Posterior vena cava (tissue), 2 donors: ENCODE data around the gene NAALADL2. TPM values are rescaled to one million over a fixed set of nuclear protein-coding genes. Genes with fewer than 3 reads are reported as not detected.

Source experiments
- DNase-seq: peaks from one replicate; pipeline ENCODE4 v3.0.0-alpha.2; 2020; ENCODE audit warnings: low spot score
- intact Hi-C, 2 donors: fragments of 100-400 bp; cut with DNase I; formaldehyde crosslinking; loops; one replicate each; pipeline versions ENCODE4 v1.14.1 to v1.14.2; 2022 to 2023
- total RNA-seq, 2 donors: library from RNA; stranded (reverse); fragmentation: NEBNext Ultra II Directional; extraction: Animal tissue kit (Norgen Biotek cat#: 25700); gene quantifications; one replicate each; pipeline ENCODE4 v1.2.1, GENCODE V29; 2021
- donor health status: DM: yes; HTN: yes; CAD: no.
- donor health status: DM: yes; HTN: yes; CAD: no.

NAALADL2 gene
- total RNA-seq, 2 donors from 2014 or later = 12.3 to 18.2 TPM

DNA sequence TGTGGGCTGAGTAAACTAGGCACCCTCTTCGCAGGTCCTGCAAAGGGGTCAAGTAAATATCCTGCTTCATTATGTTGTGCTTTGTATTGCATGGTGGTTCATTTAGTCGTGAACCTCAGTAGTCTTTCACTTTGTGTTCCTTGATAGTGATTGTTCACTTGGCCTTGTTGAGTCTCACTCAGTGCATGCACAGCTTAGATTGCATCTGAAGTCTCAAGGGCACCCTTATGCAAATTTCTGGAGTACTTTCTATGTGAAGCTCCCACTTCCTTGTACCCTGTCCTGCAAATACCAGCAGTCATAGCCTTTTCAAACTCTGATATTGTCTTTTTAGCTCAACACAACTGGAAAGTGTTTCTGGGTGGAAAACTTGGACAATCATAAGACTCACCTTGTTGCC, 519.2 kb downstream of the NAALADL2 start:
- no peak for DNase-seq
- intact Hi-C loops = no loop called here

DNA sequence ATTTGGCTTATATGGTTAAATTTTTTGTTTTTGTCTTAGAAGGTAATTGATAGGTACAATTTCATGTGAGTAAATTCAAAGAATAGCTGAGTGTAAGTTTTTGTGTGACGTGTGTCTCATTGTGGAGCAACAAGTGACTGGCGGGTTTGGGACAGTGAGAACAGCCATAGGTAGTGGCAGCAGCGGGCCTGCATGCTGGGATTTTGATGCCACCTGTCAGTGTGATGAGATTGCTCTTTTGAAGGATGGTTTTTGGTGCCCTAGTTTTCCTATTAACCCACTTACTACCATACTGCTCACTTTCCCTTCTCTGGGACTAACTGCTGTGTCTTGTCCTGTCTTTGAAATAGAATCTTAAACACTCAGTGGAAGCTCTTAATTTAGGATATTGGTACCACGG, 522.6 kb downstream of the NAALADL2 start:
- DNase-seq = peak; percentile 35
- intact Hi-C loops = no loop called here

DNA sequence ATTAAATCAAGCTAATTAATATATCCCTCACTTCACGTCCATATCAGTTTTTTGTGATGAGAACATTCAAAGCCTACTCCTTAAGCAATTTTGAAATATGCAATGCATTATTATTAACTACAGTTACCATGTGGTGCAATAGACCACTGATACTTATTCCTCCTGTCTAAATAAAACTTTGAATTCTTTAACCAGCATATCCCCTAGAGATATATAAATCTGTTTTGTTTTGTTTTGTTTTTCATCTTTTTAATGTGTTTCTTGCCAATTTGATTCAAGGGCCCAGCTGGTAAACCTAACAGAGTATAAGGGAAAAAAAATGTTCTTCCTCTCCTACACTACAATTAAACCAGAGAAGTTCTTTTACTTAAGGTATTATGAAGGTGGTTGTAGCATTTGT, 524.2 kb downstream of the NAALADL2 start:
- no peak for DNase-seq
- intact Hi-C loops = no loop called here

DNA sequence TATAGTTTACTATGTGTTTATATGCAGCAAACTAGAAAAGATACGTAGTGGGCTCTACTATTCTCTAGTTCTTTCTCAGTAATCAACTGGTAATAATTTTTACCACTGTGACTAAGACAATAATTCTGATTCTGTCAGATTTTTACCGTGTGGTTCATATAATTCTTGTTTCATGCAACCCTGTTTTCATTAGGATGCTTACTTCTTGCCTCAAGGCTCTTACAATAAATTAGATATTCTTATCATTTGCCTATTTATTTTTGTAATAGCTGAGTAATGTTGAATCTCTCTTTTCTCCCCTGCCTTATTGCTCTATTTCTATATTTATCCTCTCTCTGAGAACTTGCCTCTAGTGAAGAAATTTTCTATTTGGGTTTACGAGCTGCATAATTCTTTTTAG, 524.7 kb downstream of the NAALADL2 start:
- intact Hi-C loops = no loop called here
- no peak for DNase-seq

DNA sequence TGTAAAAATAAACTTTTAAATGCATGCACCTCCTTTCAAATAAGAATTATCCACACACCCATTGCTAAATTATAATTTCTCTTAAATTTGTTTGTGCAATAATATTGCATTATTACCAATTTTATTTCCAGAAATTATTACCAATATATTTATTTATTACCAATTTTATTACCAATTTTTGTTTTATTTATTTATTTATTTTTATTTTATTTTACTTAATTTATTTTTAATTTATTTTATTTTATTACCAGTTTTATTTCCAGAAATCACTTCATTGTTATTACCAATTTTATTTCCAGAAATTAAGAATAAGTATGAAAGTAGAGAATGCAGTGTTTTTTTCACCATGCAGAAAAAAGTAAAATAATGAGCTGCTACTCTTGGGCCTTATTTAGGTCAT, 525.4 kb downstream of the NAALADL2 start:
- intact Hi-C loops = no loop called here
- DNase-seq = no peak

DNA sequence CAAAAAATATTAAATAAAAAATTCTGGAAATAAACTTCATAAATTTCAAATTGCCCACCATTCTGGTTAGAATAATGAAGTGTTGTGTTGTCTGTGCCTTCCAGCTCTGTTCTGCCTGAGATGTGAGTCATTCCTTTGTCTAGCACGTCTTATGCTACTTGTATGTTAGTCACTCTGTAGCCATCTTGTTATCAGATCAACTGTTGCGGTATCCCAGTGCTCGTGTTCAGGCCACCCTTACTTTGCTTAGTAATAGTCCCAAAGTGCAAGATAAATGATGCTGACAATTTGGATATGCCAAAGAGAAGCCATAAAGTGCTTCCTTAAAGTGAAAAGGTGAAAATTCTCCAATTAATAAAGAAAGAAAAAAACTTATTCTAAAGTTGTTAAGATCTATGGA, 527.5 kb downstream of the NAALADL2 start:
- intact Hi-C loops = no loop called here

DNA sequence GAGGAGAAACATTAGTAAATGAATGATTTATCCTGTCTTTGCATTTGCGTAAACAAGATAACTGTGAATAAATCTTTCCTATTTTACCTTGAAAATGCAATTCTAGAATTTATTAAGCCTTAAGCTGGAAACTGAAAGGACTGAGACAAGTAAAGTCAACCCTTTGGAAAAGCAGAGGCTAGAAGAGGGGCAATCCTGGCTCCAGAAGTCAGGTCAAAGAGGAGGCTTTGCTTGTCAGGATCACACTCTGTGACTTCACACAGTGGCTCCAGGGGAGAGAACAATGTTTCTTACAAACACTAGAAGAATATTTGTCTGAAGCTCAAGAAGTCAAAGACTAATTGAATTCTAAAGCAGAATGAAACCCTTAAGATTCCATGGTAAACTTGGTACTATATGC, 530.4 kb downstream of the NAALADL2 start:
- intact Hi-C loops = no loop called here
- no peak for DNase-seq

More for the DNA sequence above, 527.5 kb downstream of the NAALADL2 start:
- DNase-seq = no peak

DNA sequence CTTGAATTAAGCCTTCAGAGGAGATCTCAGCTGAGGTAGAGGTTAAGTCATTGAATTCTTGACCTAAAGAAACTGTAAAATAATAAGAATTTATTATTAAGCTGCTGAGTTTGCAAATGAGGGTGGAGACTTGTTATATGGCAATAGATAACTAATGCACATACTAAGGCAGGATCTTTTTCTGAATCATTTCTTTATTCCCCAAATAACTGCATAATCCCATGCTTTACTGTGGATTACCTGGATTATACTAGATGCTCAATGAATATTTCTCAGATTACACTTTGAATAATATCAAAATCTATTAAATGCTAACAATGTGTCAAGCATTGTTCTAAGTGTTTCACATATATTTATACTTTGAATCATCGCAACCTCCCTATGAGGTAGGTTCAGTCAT, 532.5 kb downstream of the NAALADL2 start:
- DNase-seq = no peak
- intact Hi-C loops = no loop called here

DNA sequence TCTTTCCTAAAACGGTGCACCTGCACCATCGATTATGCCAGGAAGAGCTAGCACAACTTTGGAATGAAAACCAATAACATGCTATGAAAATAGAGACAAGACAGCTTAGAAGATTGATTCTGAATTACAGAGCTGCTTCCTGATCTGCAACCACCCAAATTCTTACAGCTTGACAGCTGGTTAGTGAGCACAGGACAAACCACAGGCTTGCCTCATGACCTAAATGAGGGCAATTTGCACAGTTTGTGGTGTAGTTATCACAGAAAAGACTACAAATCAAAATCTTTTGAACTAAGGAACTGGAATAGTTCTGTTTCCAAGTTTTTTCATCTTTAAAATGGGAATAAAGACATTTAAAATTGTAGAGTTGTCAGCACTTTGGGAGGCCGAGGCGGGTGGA, 533.5 kb downstream of the NAALADL2 start:
- DNase-seq = no peak
- intact Hi-C loops = no loop called here

DNA sequence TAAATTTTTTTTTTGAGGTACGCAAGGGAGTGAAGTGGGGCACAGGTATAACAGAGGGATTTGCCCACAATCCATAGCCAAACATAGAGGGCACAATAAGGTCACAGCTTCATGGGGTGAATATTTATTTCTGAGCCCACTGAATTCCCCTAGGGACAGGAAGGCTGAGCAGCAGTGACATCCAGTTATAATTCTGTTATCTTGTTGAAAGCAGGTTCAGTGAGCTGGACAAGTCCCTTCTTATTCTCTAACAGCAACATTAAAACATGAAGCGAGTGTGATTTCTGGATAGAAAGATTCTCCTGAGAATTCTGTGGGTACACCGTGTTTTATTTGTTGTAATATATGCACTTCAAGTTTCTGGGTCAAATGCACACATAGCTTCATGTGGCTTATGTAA, 538.2 kb downstream of the NAALADL2 start:
- no peak for DNase-seq
- intact Hi-C loops = no loop called here

DNA sequence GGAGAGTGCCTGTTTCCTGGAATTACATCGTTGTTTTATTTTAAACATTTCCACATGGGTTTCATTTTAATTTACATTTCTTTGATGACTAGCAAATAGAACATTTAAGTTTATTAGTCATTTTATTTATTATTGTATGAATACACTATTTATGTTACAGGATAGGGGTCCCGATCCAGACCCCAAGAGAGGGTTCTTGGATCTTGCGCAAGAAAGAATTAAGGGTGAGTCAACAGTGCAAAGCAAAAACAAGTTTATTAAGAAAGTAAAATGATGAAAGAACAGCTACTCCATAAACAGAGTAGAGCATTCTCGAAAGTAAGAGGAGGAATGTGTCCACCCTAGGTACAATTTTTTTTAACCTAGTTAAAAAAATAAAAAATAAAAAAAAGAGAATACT, 539.5 kb downstream of the NAALADL2 start:
- intact Hi-C loops = no loop called here
- no peak for DNase-seq

DNA sequence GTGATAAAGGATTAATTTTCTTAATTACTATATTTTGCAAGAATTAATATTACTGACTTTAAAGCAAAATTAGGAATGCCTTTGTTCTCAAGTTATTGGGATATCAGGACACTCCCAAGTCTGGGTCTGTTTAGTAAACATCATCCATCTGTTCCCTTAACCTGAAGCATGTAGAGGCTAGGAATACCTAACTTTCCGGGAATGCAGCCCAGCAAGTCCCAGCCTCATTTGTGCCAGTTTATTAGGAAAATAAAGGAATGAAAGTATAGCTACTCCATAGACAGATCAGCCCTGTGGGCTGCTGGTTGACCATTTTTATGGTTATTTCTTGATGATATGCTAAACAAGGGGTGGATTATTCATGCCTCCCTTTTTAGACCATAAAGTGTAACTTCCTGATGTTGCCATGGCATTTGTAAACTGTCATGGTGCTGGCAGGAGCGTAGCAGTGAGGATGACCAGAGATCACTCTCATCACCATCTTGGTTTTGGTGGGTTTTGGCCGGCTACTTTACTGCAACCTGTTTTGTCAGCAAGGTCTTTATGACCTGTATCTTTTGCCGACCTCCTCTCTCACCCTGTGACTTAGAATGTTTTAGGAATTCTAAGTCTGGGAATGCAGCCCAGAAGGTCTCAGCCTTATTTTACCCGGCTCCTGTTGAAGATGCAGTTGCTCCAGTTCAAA, 540.2 kb downstream of the NAALADL2 start:
- no peak for DNase-seq
- intact Hi-C loops = no loop called here

DNA sequence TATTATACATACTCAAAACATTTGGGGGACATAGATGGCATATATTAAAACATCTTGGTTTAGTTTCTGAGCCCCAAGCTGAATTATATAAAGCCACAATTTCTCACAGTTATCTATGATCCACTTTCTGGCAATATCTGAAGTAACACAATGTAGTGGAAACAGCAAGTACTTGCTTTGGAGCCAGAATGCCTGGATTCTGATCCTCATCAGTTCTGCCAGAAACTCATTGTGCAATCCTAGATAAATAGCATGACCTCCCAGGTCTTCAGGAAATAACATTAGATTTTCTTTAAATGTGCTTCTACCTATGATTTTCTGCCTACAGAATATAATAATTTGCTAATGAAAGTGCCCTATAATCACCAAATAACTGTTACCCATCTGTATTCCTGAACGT, 544.9 kb downstream of the NAALADL2 start:
- DNase-seq = no peak
- intact Hi-C loops = no loop called here

DNA sequence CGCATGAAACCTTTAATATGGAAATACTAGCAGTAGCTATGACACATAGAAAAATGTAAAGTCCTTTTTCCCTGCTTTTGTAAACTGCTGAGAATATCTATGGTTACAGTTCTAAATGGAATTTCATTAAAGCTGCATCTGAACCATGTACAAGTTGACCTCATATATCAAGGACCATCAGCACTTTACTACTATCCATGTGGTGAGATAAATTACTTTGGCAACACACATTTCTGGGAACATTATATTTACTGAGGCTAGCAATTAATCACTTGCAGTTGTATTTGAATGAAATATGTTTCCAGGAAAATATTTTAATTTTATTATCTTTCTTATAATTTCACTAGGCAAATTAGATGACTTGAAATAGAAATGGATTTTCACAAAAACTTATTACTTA, 545.5 kb downstream of the NAALADL2 start:
- intact Hi-C loops = no loop called here
- no peak for DNase-seq

DNA sequence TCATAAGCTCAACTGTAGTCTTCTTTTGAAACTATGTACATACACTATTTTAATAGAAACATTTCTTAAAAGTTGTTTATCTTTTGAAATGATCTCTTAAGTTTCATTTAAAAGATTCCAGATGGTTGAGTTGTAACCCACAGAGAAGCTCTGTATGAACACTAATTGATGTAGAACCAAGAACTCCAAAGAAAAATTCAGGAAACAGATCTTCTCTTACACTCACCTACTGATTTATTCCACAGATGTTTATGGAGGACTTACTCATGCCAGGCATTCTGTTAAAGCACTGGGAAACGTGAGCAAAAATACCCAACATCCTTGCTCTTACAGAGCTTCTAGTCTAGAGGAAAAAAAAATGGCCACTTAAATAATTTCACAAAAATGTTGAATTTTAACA, 551.1 kb downstream of the NAALADL2 start:
- no peak for DNase-seq
- intact Hi-C loops = no loop called here

DNA sequence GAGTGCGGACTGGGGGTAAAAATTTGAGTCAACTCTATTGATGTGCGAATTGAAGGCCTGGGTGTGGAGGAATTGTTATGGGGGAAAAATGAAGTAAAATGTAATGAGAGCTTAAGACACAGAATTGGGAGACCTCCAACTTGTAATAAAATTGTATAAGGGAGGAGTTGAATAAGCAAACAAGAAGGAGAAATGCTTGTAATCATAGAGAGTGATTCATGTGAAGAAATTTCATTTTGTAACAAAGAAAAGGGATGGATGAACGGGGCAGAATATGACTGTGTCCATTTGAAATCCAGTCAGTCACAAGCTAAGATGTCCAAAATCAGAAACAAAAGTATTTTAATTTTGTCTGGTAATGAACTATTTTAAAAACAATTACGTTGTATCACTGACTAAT, 552.3 kb downstream of the NAALADL2 start:
- intact Hi-C loops = no loop called here
- DNase-seq = no peak

DNA sequence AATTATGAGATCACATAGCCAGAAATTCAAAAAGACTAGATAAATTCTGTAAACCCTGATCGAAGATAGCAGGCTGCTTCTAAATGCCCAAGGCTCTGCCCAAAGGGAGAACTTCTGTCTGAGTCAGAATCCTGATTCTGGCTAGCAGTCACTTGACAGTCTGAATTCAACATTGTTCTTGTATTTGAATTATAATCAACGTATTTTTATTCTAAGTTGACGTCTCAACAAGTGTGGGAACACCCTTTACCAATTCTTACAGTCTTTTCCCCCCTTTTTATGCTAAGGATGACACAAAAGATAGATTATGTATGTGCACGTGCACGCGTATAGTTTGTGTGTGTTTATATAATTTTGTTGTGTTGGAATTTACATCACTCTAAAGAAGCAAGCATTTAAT, 552.8 kb downstream of the NAALADL2 start:
- no peak for DNase-seq
- intact Hi-C loops = no loop called here

DNA sequence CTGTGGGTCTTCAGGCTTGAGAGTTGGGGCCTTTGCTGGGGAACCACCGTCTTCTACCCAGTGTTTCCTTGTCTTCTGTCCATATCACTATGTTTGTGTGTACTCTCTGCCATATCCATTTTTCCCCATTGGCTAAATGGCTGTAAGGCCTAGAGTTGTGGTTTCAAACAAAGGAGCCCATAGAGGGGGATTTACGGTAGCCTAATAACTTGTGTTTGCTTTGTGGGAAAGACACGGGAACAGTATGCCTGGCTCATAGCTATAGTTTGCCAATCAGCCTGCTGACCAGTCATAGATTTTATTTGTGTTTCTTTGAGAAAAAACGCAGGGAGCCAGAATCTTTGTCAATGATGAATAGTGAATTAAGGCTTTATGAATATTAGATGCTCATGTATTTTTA, 554.8 kb downstream of the NAALADL2 start:
- DNase-seq = no peak

DNA sequence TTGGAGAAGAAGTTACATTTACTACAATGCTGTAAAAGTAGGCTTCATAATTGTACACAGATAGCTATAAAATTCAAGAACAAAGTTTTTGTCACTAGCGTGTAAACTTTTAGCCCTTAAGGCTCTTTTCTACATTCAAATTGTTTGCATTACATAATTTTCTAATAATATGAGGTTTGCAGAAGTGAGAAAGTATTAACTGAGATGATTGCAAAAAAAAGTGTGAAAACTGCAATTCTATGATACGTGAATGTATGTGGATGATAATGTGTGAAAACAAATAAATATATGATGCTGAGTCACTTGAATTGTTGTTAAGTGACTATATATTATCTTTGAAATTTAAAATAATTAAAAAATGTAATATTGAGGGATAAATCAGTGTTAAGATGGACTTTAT, 557.5 kb downstream of the NAALADL2 start:
- intact Hi-C loops = no loop called here
- no peak for DNase-seq

More for the DNA sequence above, 554.8 kb downstream of the NAALADL2 start:
- intact Hi-C loops = no loop called here

DNA sequence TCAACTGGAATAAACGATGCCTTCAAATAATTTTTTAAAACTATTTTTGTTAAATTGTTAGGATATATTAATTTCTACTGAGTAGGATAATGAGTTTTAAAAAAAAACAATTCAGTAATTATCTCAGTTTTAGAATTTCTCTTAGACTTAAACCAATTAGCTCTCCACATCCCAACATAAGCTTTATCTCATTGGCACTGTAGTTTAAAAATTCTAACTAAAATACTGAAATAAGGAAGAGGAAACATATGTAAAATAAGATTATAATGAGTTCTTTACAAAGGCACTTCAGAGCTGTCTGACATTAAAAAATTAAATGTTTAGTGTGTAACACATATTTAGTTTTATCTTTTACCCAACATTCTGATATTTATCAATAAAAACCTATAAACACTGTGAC, 558.3 kb downstream of the NAALADL2 start:
- intact Hi-C loops = no loop called here
- DNase-seq = no peak

DNA sequence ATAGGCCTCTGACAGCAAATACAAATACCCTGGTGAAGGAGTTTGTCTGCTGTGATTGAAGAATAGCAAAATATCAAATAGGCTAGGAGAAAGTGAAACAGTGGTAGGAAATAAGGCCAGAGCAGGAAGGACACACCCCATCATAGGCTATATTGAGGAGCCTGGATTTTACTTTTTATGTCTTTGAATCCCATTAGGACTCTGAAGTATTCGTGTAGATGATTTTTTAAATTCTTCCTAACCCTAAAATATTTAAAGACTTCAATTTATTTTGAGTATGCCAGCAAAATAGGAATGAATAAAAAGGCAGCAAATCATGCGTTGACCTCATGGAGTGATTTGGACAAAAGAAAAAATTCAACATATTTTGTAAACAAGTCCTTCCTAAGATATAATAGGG, 562.8 kb downstream of the NAALADL2 start:
- DNase-seq = no peak
- intact Hi-C loops = no loop called here

DNA sequence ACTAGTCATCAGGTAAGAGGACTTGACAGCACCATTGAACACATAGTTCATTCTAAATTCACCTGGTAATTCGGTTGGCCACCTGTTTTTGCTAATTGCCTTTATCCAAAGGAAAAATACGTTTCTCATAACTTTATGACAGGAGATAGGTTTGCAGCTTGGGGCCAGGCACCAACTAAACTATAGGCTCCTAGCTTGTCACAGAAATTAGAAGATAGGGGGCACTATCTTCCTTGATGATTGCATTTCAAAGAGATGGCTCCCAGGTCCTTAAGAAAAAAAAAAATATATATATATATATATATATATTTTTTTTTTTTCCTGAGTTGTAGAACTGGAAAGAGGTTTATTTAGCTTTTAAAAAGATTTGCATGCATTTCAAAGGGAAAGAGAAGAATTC, 563.6 kb downstream of the NAALADL2 start:
- no peak for DNase-seq
- intact Hi-C loops = no loop called here
